ENCODE results near the gene AMBP.

AMBP gene

DNA sequence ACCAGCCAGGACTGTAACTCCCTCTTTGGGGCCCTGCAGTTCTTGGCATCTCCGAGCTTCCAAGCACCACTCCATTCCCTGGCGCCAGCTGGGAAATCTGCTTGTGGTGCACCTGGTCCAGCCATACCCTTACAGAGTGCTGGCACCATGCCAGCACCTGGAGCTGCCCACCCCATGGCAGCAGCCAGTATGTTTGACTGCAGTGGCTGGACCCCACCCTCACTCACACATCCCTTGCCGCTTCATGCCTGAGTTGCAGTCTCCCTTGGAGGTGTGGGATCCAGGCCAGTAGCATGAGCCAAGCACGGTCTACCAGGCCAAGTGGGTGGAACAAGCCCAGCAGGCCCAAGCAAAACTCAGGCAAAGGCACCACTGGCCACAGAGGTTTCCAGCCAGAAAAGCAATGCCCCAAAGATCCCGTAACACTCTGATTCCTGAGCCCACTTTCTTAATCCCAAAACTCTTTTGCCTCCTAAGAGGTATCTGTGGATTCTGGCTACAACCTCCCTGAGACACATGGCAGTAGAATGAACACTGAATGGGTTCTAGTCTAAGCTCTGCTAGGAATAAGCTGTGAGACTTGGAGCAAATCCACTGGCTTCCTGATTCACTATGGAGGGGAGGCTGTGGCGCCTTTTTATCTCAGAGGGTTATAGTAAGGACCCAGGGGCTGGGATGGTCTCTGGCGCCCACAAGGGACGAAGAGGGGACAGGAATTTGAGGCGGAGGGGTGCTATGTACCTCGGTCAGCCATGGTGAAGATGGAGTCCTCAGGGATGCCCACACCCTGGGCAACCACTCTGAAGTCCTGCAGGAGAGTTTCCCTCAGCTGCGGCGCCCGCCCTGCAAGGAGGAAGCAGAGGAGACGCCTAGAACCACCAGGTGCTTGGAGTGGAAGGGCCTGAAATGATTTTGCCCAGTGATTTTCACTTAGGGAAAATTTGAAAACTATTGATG is 5.6 kb downstream of the AMBP start:
- H3K4me3 ChIP-seq (ENCODE audit: low read depth, low read length), result no peak overlapping the region
- peak; percentile 26 for DNase-seq (ENCODE audit: low read depth)
- no peak for TF ChIP-seq CTCF (conservative IDR thresholded peaks at IDR 0.05; ENCODE audit: low read depth, low read length)

DNA sequence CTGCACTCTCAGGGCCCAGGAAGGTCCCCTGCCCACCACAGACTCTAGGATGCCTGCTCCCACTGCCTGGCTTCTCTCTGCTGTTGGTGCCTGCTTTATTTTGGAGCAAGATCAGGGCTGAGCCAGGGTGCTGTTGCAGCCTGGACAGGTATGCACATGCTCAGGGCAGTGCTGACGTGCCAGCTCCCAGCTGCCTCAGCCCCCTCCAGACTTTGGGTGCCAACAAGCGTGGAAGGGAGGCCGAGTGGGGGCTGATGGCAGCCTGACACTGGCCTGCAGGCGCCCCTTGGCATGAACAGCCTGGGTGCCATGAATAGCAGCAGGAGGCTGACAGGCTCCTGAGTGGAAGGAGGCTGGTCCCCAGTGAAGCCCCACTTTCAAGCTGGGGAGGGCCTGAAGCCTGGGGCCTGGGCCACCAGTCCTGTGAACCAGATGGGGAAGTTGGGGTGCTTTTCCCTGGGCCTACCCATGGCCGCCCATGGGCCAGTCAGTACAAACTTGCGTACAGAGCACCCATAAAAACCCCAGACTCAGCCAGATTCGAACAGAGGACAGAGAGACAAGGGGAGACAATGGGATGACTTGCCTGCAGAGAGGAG is 6.8 kb downstream of the AMBP start:
- no peak for DNase-seq (ENCODE audit: low read depth)
- no peak overlapping the region for H3K4me3 ChIP-seq (ENCODE audit: low read depth, low read length)
- no peak for TF ChIP-seq CTCF (conservative IDR thresholded peaks at IDR 0.05; ENCODE audit: low read depth, low read length)

DNA sequence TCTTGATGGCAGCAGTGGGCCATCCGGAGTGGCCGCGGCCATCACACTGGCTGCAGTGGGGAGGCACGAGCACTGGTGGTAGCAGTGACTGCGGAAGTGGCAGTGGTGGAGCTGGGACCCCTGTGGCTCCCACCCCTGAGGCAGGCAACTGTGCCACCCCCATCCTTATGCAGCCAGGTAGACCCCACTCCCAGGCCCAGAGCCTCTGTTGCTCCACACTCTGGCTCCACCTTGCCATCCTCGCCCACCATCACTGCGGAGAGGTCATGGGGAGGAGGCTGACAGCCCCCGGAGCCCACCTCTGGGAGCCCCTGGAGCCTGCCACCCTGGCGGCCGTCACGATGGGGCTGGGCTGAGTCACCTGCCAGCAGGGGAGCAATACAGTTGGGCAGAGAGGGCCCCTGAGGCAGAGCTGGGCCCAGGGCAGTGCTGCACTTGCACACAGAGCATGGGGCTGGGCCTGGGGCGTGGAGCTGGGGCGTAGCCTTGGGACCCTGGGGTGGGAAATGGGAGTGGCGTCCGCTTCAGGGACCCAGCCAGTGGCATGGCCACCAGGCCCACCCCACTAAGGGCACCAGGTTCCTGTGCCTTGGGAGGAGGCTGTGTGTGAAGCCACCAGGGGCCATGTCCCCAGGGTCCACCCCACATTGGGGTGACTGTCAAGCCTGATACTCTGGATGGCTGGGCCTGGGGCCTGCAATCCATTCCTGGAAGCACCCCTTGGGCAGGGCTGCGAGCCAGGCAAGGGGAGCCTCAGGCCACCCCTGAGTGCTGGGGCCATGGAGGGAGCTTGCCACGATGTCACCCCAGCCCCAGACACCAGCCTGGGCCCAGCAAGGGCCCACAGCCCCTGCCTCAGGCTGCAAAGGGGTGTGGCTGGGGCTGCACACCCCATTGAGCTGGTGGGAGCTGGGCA is 7.7 kb downstream of the AMBP start:
- no peak overlapping the region for H3K4me3 ChIP-seq (ENCODE audit: low read depth, low read length)
- TF ChIP-seq CTCF (conservative IDR thresholded peaks at IDR 0.05; ENCODE audit: low read depth, low read length), result no peak
- no peak for DNase-seq (ENCODE audit: low read depth)

- no peak for TF ChIP-seq CTCF (conservative IDR thresholded peaks at IDR 0.05; ENCODE audit: low read depth, low read length)
- H3K4me3 ChIP-seq (ENCODE audit: low read depth, low read length), result no peak overlapping the region
- no peak for DNase-seq (ENCODE audit: low read depth)
Observed at GRCh38 chr9:114069476-114070187, 8.5 kb downstream of the AMBP start.

DNA sequence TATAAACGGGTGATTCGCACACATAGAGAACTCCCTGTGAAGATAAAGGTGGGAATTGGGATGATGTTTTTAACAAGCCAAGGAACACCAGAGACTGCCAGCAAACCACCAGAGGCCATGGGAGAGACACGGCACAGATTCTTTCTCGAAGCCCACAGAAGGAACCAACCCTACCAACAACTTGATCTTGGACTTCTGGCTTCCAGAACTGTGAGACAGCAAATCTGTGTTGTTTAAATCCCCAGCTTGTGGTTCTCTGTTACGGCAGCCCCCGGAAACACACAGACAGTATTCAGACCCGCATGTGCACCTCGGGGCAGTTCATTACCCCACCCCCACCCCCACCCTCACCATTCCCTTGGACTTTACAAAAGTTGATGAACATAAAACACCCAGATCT is 12.8 kb downstream of the AMBP start:
- TF ChIP-seq CTCF (conservative IDR thresholded peaks at IDR 0.05; ENCODE audit: low read depth, low read length), result no peak
- H3K4me3 ChIP-seq (ENCODE audit: low read depth, low read length), result no peak overlapping the region
- no peak for DNase-seq (ENCODE audit: low read depth)

GRCh38 chr9:114061830-114062474 is 16.1 kb downstream of the AMBP start:
- no peak for TF ChIP-seq CTCF (conservative IDR thresholded peaks at IDR 0.05; ENCODE audit: low read depth, low read length)
- H3K4me3 ChIP-seq (ENCODE audit: low read depth, low read length), result no peak overlapping the region
- DNase-seq (ENCODE audit: low read depth), result no peak
